Measurements from ENCODE around the gene ADCY4. TPM values are rescaled to one million over a fixed set of nuclear protein-coding genes. Genes with fewer than 3 reads are reported as not detected.
"Not testable (repeated sequence)": the region's sequence is repeated elsewhere in the genome, so short reads cannot be mapped to it uniquely, and the experiment has no call there.

The ADCY4 gene
- total RNA-seq, 1 experiment from 2014 or later: 0.86 TPM

DNA sequence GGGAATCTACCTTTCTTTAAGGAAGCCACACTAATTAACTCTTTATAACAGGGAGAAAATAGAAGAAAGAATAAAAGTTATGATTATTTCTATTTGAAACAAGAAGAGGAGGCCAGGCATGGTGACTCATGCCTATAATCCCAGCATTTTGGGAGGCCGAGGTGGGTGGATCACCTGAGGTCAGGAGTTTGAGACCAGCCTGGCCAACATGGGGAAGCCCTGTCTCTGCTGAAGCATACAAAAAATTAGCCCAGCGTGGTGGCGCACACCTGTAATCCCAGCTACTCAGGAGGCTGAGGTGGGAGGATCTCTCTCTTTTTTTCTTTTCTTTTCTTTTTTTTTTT lies 19.6 kb upstream of the ADCY4 start:
- H3K9ac ChIP-seq (ENCODE audit: low read length); H3K27ac ChIP-seq (ENCODE audit: low read depth, low read length); H3K9me2 ChIP-seq (ENCODE audit: insufficient read depth); intact Hi-C loops (cut with micrococcal nuclease); H3K27me3 ChIP-seq (ENCODE audit: insufficient read depth, low read length); BruUV-seq (replicated peaks); RAD21 ChIA-PET (ENCODE audit: low non-redundant PET in 1 of 2, low total read pairs in 2 of 2, uncharacterized antibody in 2 of 2, unreplicated experiment in 2 of 2); ATAC-seq; DNase-seq (ENCODE audit: low read depth, low spot score); POLR2A ChIA-PET; H3K36me3 ChIP-seq (ENCODE audit: control insufficient read depth in 1 of 2, insufficient read depth in 2 of 2, low read length in 2 of 2); H3K79me2 ChIP-seq (ENCODE audit: insufficient read depth, low read length); H3K4me3 ChIP-seq (replicated peaks in 1 of 2; ENCODE audit: low read depth in 1 of 2, low read length in 2 of 2); CTCF ChIA-PET; H4K20me1 ChIP-seq (ENCODE audit: insufficient read depth); H3K9me3 ChIP-seq (ENCODE audit: control insufficient read depth in 1 of 2, insufficient read depth in 1 of 2, low read depth in 1 of 2, low read length in 2 of 2): not testable (repeated sequence)
- Histone ChIP-seq H3K4me2 (ENCODE audit: low read length) (peak overlapping the region; percentile 43), H2AFZ (ENCODE audit: low read depth, low read length, poor library complexity, severe bottlenecking) (peak overlapping the region; percentile 71), H3K4me1 (ENCODE audit: control insufficient read depth in 1 of 2, insufficient read depth in 2 of 2, low read length in 2 of 2) (peaks cover 5 to 22% of the 10 kb centered on the region in 2 experiments; a peak in 3 of 4 replicates)

DNA sequence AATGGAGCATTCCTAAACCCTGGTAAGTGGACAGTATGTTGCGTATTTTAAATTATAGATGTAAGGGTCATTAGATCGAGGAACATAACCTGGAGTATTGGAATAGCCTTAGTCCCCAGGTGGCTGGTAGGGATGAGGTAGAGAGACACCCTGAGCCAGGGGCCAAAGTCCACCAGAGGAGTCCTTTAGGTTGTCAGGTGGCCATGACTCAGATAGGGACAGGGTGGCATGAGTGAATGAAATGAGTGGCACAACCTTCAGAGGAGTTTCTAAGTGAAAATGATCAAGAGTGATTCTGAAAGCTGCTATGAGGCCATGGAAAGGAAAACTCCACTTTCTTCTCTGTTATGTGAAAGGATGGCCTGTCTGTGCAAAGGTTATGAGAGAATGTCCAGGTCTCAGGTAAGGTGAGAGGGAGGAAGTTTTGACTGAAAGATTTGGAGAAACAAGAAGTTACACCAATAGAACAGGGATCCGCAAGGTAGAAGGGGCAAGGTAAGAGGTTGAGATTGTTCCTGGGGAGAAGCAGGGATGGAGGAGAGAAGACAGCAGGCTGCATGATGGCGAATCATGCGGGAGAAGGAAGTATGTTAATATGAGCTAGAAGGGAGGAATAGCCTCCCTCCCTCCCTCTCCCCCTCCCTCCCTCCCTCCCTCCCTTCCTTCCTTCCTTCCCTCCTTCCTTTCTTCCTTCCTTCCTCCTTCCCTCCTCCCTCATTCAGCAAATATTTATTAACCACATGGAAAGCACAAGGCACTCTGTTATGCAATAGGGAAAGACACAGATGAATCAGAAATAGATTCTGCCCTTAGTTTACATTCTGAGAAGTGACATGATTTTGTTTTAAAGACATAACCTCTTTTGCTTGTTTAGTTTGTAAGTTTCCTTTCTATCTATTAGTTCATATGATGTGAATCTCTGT lies 18.9 kb upstream of the ADCY4 start:
- H4K20me1 ChIP-seq (ENCODE audit: insufficient read depth): no peaks in the 10 kb centered on the region
- no peak overlapping the region for H3K27ac ChIP-seq (ENCODE audit: low read depth, low read length)
- H3K9me3 ChIP-seq (ENCODE audit: control insufficient read depth in 1 of 2, insufficient read depth in 1 of 2, low read depth in 1 of 2, low read length in 2 of 2): no peaks in the 10 kb centered on the region
- no peaks in the 10 kb centered on the region for H3K36me3 ChIP-seq (ENCODE audit: control insufficient read depth in 1 of 2, insufficient read depth in 2 of 2, low read length in 2 of 2)
- H3K9me2 ChIP-seq (ENCODE audit: insufficient read depth): no peaks in the 10 kb centered on the region
- no peaks in the 10 kb centered on the region for H3K27me3 ChIP-seq (ENCODE audit: insufficient read depth, low read length)
- peaks cover 5 to 22% of the 10 kb centered on the region in 2 experiments; a peak in 3 of 4 replicates for H3K4me1 ChIP-seq (ENCODE audit: control insufficient read depth in 1 of 2, insufficient read depth in 2 of 2, low read length in 2 of 2)
- H2AFZ ChIP-seq (ENCODE audit: low read depth, low read length, poor library complexity, severe bottlenecking): peak overlapping the region; percentile 71
- peak overlapping the region; percentile 57 for H3K4me2 ChIP-seq (ENCODE audit: low read length)
- ATAC-seq: peak; percentile 55
- RAD21 ChIA-PET (ENCODE audit: low non-redundant PET in 1 of 2, low total read pairs in 2 of 2, uncharacterized antibody in 2 of 2, unreplicated experiment in 2 of 2): no interaction called here
- no peak overlapping the region for H3K4me3 ChIP-seq (replicated peaks in 1 of 2; ENCODE audit: low read depth in 1 of 2, low read length in 2 of 2)
- H3K79me2 ChIP-seq (ENCODE audit: insufficient read depth, low read length): no peaks in the 10 kb centered on the region
- no TSS peak for BruUV-seq (replicated peaks)
- intact Hi-C loops (cut with micrococcal nuclease): no loop called here
- no peak overlapping the region for H3K9ac ChIP-seq (ENCODE audit: low read length)
- POLR2A ChIA-PET: no interaction called here
- CTCF ChIA-PET: no interaction called here
- DNase-seq (ENCODE audit: low read depth, low spot score): no peak
- TF ChIP-seq, protein P1, sequence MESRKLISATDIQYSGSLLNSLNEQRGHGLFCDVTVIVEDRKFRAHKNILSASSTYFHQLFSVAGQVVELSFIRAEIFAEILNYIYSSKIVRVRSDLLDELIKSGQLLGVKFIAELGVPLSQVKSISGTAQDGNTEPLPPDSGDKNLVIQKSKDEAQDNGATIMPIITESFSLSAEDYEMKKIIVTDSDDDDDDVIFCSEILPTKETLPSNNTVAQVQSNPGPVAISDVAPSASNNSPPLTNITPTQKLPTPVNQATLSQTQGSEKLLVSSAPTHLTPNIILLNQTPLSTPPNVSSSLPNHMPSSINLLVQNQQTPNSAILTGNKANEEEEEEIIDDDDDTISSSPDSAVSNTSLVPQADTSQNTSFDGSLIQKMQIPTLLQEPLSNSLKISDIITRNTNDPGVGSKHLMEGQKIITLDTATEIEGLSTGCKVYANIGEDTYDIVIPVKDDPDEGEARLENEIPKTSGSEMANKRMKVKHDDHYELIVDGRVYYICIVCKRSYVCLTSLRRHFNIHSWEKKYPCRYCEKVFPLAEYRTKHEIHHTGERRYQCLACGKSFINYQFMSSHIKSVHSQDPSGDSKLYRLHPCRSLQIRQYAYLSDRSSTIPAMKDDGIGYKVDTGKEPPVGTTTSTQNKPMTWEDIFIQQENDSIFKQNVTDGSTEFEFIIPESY (IDR thresholded peaks at IDR 0.05; ENCODE audit: extremely low read depth, insufficient replicate concordance, low read length): no peak
- TF ChIP-seq POLR2A (IDR thresholded peaks at IDR 0.05; ENCODE audit: borderline replicate concordance, extremely low read depth, insufficient read depth, insufficient read length): no peak
- no peak for TF ChIP-seq ZFX (IDR thresholded peaks at IDR 0.05)
- TF ChIP-seq CEBPB (IDR thresholded peaks at IDR 0.05; ENCODE audit: low read depth): no peak
- TF ChIP-seq ZNF274 (IDR thresholded peaks at IDR 0.05; ENCODE audit: low read depth, low read length): no peak
- no peak for TF ChIP-seq CBX3 (IDR thresholded peaks at IDR 0.05; ENCODE audit: low read depth)
- no peak for TF ChIP-seq TCF7L2 (IDR thresholded peaks at IDR 0.05; ENCODE audit: borderline replicate concordance, extremely low read depth, insufficient read depth, insufficient read length)
- no peak for TF ChIP-seq SP1 (IDR thresholded peaks at IDR 0.05; ENCODE audit: low read depth)
- TF ChIP-seq, protein P2, sequence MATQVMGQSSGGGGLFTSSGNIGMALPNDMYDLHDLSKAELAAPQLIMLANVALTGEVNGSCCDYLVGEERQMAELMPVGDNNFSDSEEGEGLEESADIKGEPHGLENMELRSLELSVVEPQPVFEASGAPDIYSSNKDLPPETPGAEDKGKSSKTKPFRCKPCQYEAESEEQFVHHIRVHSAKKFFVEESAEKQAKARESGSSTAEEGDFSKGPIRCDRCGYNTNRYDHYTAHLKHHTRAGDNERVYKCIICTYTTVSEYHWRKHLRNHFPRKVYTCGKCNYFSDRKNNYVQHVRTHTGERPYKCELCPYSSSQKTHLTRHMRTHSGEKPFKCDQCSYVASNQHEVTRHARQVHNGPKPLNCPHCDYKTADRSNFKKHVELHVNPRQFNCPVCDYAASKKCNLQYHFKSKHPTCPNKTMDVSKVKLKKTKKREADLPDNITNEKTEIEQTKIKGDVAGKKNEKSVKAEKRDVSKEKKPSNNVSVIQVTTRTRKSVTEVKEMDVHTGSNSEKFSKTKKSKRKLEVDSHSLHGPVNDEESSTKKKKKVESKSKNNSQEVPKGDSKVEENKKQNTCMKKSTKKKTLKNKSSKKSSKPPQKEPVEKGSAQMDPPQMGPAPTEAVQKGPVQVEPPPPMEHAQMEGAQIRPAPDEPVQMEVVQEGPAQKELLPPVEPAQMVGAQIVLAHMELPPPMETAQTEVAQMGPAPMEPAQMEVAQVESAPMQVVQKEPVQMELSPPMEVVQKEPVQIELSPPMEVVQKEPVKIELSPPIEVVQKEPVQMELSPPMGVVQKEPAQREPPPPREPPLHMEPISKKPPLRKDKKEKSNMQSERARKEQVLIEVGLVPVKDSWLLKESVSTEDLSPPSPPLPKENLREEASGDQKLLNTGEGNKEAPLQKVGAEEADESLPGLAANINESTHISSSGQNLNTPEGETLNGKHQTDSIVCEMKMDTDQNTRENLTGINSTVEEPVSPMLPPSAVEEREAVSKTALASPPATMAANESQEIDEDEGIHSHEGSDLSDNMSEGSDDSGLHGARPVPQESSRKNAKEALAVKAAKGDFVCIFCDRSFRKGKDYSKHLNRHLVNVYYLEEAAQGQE (IDR thresholded peaks at IDR 0.05; ENCODE audit: low read depth): no peak
- TF ChIP-seq, protein P3, sequence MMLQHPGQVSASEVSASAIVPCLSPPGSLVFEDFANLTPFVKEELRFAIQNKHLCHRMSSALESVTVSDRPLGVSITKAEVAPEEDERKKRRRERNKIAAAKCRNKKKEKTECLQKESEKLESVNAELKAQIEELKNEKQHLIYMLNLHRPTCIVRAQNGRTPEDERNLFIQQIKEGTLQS (IDR thresholded peaks at IDR 0.05): no peak
- TF ChIP-seq, protein P4, sequence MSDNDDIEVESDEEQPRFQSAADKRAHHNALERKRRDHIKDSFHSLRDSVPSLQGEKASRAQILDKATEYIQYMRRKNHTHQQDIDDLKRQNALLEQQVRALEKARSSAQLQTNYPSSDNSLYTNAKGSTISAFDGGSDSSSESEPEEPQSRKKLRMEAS (IDR thresholded peaks at IDR 0.05): no peak
